H1 (cell line): ENCODE measurements around the gene OBSCN. TPM values are rescaled to one million over a fixed set of nuclear protein-coding genes. Genes with fewer than 3 reads are reported as not detected.

Source experiments
- CTCF ChIA-PET: fragments of 300-600 bp; sonication (Branson Sonifier 250); formaldehyde crosslinking; loops from one replicate; lab custom pipeline; 2021; ENCODE audit not compliant: partially characterized antibody; lab: Charles Lee
- POLR2A ChIA-PET: fragments of 300-600 bp; sonication (Branson Sonifier 250); formaldehyde crosslinking; loops from one replicate; lab custom pipeline; 2021; ENCODE audit warnings: inconsistent platforms; ENCODE audit not compliant: partially characterized antibody; lab: Charles Lee
- DNase-seq, 2 experiments: peaks; one replicate each; pipeline versions ENCODE4 v3.0.0 to v3.0.0-alpha.2; 2010 to 2022; ENCODE audit warnings: low spot score in 2 of 2, low read depth in 1 of 2, mixed read lengths in 1 of 2
- FAIRE-seq: peaks from 2 replicates; lab custom pipeline; 2011; peaks lifted over from hg19 to GRCh38; lab: Jason Lieb, UNC
- H2AFZ ChIP-seq: 2 replicates; pipeline ENCODE4 v1.8.1; 2012; ENCODE audit warnings: low read length, inconsistent platforms
- H2AK5ac ChIP-seq: 2 replicates; pipeline ENCODE4 v1.6.1; 2013; ENCODE audit warnings: low read depth, low read length
- H2BK120ac ChIP-seq: replicated peaks from 2 replicates; pipeline ENCODE3; 2013; ENCODE audit warnings: low read depth, low read length, inconsistent platforms
- H2BK12ac ChIP-seq: 2 replicates; pipeline ENCODE4 v1.6.1; 2013; ENCODE audit warnings: low read depth, low read length
- H2BK15ac ChIP-seq: 2 replicates; pipeline ENCODE4 v1.6.1; 2013; ENCODE audit warnings: low read length
- H2BK20ac ChIP-seq: 2 replicates; pipeline ENCODE4 v1.6.1; 2013; ENCODE audit warnings: low read length
- H2BK5ac ChIP-seq: 2 replicates; pipeline ENCODE4 v1.6.1; 2013; ENCODE audit warnings: low read depth, low read length
- H3K14ac ChIP-seq: 2 replicates; pipeline ENCODE4 v1.6.1; 2013; ENCODE audit warnings: inconsistent platforms; ENCODE audit not compliant: insufficient read length
- H3K18ac ChIP-seq: 2 replicates; pipeline ENCODE4 v1.6.1; 2013; ENCODE audit warnings: low read length; ENCODE audit errors: extremely low read depth
- H3K23ac ChIP-seq: 2 replicates; pipeline ENCODE4 v1.6.1; 2013; ENCODE audit warnings: inconsistent platforms; ENCODE audit not compliant: insufficient read length
- H3K23me2 ChIP-seq: 2 replicates; pipeline ENCODE4 v1.6.1; 2013; ENCODE audit warnings: low read depth, low read length
- H3K27ac ChIP-seq: 2 replicates; pipeline ENCODE4 v1.6.1; 2011; ENCODE audit warnings: low read depth, low read length, inconsistent platforms
- H3K27me3 ChIP-seq, 4 experiments: replicated peaks in 1 of 4; 1 replicate in 1 of 4; 2 replicates in 3 of 4; pipeline versions ENCODE4 v1.6.1 to v1.8.1; 2011 to 2013; ENCODE audit warnings: low read length in 3 of 4, mild to moderate bottlenecking in 3 of 4, inconsistent platforms in 2 of 4, mixed read lengths in 2 of 4, moderate library complexity in 1 of 4; ENCODE audit not compliant: control insufficient read depth in 3 of 4, insufficient read depth in 3 of 4; ENCODE audit errors: extremely low read depth in 1 of 4
- H3K36me3 ChIP-seq, 4 experiments: 2 replicates each; pipeline versions ENCODE4 v1.6.1 to v1.8.1; 2011 to 2013; ENCODE audit warnings: mild to moderate bottlenecking in 4 of 4, low read length in 3 of 4, moderate library complexity in 2 of 4, control low read depth in 1 of 4, inconsistent platforms in 1 of 4; ENCODE audit not compliant: insufficient read depth in 4 of 4, control insufficient read depth in 2 of 4
- H3K4ac ChIP-seq: replicated peaks from 2 replicates; pipeline ENCODE3; 2013; ENCODE audit warnings: low read length, low read depth, mixed read lengths, inconsistent platforms; ENCODE audit not compliant: insufficient read length
- H3K4me1 ChIP-seq, 4 experiments: replicated peaks in 1 of 4; 1 replicate in 1 of 4; 2 replicates in 3 of 4; pipeline versions ENCODE4 v1.6.1 to v1.8.1; 2011 to 2013; ENCODE audit warnings: low read length in 3 of 4, inconsistent platforms in 2 of 4, mixed read lengths in 1 of 4; ENCODE audit not compliant: insufficient read depth in 4 of 4, control insufficient read depth in 3 of 4
- H3K4me2 ChIP-seq, 2 experiments: 2 replicates each; pipeline versions ENCODE4 v1.6.1 to v1.8.1; 2011 to 2013; ENCODE audit warnings: low read depth in 2 of 2, low read length in 2 of 2, control low read depth in 1 of 2, inconsistent platforms in 1 of 2, mild to moderate bottlenecking in 1 of 2; ENCODE audit not compliant: insufficient read depth in 1 of 2
- H3K4me3 ChIP-seq, 4 experiments: fragments of 200-600, 300-600 bp in 1 of 4; sonication (generic), shearing (Covaris generic), sonication (Bioruptor Twin) in 1 of 4; 2 replicates each; pipeline versions ENCODE4 v1.5.1 to v1.8.1; 2011 to 2016; ENCODE audit warnings: low read length in 4 of 4, low read depth in 3 of 4, control low read depth in 2 of 4, inconsistent platforms in 2 of 4, mild to moderate bottlenecking in 2 of 4, mixed read lengths in 1 of 4, moderate library complexity in 1 of 4; ENCODE audit not compliant: insufficient read depth in 2 of 4; ENCODE audit errors: extremely low read depth in 1 of 4
- H3K56ac ChIP-seq: replicated peaks from 2 replicates; pipeline ENCODE3; 2013; ENCODE audit warnings: low read depth, mild to moderate bottlenecking, mixed read lengths, low read length, inconsistent platforms; ENCODE audit not compliant: insufficient read length
- H3K79me1 ChIP-seq: 2 replicates; pipeline ENCODE4 v1.6.1; 2013; ENCODE audit warnings: low read depth, low read length, control low read depth
- H3K79me2 ChIP-seq, 2 experiments: 2 replicates each; pipeline versions ENCODE4 v1.6.1 to v1.8.1; 2012 to 2013; ENCODE audit warnings: low read length in 2 of 2, mild to moderate bottlenecking in 2 of 2, inconsistent platforms in 1 of 2; ENCODE audit not compliant: insufficient read depth in 2 of 2, control insufficient read depth in 1 of 2
- H3K9ac ChIP-seq, 4 experiments: replicated peaks in 1 of 4; 1 replicate in 1 of 4; 2 replicates in 3 of 4; pipeline versions ENCODE4 v1.6.1 to v1.8.1; 2011 to 2013; ENCODE audit warnings: low read depth in 3 of 4, low read length in 3 of 4, control low read depth in 2 of 4, mild to moderate bottlenecking in 2 of 4, moderate library complexity in 2 of 4, inconsistent platforms in 1 of 4; ENCODE audit errors: extremely low read depth in 1 of 4
- H3K9me3 ChIP-seq, 2 experiments: 2 replicates each; pipeline versions ENCODE4 v1.6.1 to v1.8.1; 2012 to 2013; ENCODE audit warnings: mild to moderate bottlenecking in 2 of 2, moderate library complexity in 2 of 2, control low read depth in 1 of 2, inconsistent platforms in 1 of 2, low read depth in 1 of 2, low read length in 1 of 2, mixed read lengths in 1 of 2; ENCODE audit not compliant: insufficient read depth in 2 of 2
- H4K20me1 ChIP-seq, 2 experiments: replicated peaks in 1 of 2; 2 replicates each; pipeline versions ENCODE3 to v1.8.1; 2011 to 2013; ENCODE audit warnings: inconsistent platforms in 2 of 2, low read length in 2 of 2, mild to moderate bottlenecking in 1 of 2; ENCODE audit not compliant: insufficient read depth in 2 of 2, control insufficient read depth in 1 of 2
- H4K5ac ChIP-seq: 2 replicates; pipeline ENCODE4 v1.6.1; 2013; ENCODE audit warnings: low read length, low read depth, mixed read lengths, inconsistent platforms; ENCODE audit not compliant: insufficient read length
- H4K8ac ChIP-seq: 2 replicates; pipeline ENCODE4 v1.8.0; 2013; ENCODE audit warnings: mild to moderate bottlenecking, moderate library complexity, low read length, inconsistent platforms; ENCODE audit not compliant: insufficient read depth; ENCODE audit errors: extremely low read depth
- H4K91ac ChIP-seq: replicated peaks from 2 replicates; pipeline ENCODE3; 2013; ENCODE audit warnings: low read length, mixed read lengths, inconsistent platforms; ENCODE audit not compliant: insufficient read length
- CHD2 ChIP-seq: IDR thresholded peaks from 2 replicates; pipeline ENCODE4 v1.6.1; 2012; ENCODE audit warnings: low read length, improper control_type of control experiment
- HDAC2 ChIP-seq, 2 experiments: fragments of 300-600 bp in 1 of 2; sonication (generic) in 1 of 2; IDR thresholded peaks; 2 replicates each; pipeline ENCODE4 v1.6.1; 2011 to 2012; ENCODE audit warnings: low read depth in 2 of 2, low read length in 2 of 2, mild to moderate bottlenecking in 2 of 2, moderate library complexity in 2 of 2, borderline replicate concordance in 1 of 2, inconsistent platforms in 1 of 2
- KDM5A ChIP-seq: fragments of 200-600 bp; IDR thresholded peaks from 2 replicates; pipeline ENCODE4 v1.7.1; 2012; ENCODE audit warnings: mild to moderate bottlenecking, low read length, inconsistent platforms, mixed read lengths
- YY1 ChIP-seq: IDR thresholded peaks from 2 replicates; pipeline ENCODE4 v1.6.1; 2011; ENCODE audit warnings: low read depth, mild to moderate bottlenecking, low read length
- WGBS, 2 experiments: shearing (Covaris generic) in 1 of 2; methylation state at CpG; one replicate each; pipeline versions ENCODE4 v1.1.6 to v1.1.7; 2013 to 2015; ENCODE audit warnings: low lambda C conversion rate in 2 of 2, mixed read lengths in 2 of 2, inconsistent platforms in 1 of 2, low coverage in 1 of 2, missing lambda C conversion rate in 1 of 2; ENCODE audit not compliant: insufficient replicate concordance in 2 of 2, insufficient coverage in 1 of 2, insufficient read length in 1 of 2; ENCODE audit errors: extremely low coverage in 1 of 2, missing lambda C conversion rate in 1 of 2; 5-methylcytosine and 5-hydroxymethylcytosine counted together
- polyA plus RNA-seq, 7 experiments: library from polyadenylated mRNA; depleted of rRNA in 3 of 7; stranded (reverse) in 5 of 7; unstranded in 2 of 7; fragments of >200 nt in 5 of 7; fragments of 200-250 nt in 2 of 7; gene quantifications; 1 replicate in 5 of 7; 2 replicates in 1 of 7; 4 replicates in 1 of 7; pipeline versions ENCODE4 v1.2.1 to v1.2.3, GENCODE V29; 2011 to 2013; ENCODE audit warnings: missing spikeins in 2 of 7, mixed read lengths in 2 of 7
- total RNA-seq: library from RNA; stranded (reverse); fragmentation: NEBNext Ultra II Directional; extraction: Animal tissue kit (Norgen Biotek cat#: 25700); gene quantifications from 2 replicates; pipeline ENCODE4 v1.2.1, GENCODE V29; 2021
- TF ChIP-seq, protein P1 (sequence below): IDR thresholded peaks from 2 replicates; pipeline ENCODE4 v1.6.1; 2012; ENCODE audit warnings: low read length, inconsistent platforms

OBSCN gene
- total and polyA plus RNA-seq, 2 of the 8 experiments (the other 6 are each of a cell fraction or from before 2014, with no cell fraction given) = 7.5 to 28.4 TPM

DNA sequence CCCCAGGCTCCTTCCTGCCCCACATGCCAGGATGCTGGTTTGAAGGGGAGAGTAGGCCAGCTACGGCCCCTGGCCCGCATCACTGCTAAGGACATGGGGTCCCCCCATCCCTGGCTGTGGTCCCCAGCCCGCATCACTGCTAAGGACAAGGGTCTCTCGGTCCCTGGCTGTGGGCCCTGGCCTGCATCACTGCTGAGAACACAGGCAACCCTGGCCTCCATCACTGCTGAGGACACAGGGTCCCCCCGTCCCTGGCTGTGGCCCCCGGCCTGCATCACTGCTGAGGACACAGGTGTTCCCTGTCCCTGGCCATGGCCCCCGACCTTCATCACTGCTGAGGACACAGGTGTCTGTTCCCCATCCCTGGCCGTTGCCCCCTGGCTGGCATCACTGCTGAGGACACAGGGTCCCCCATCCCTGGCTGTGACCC, 448 bp upstream of the OBSCN start:
- Histone ChIP-seq H3K23ac (no peak overlapping the region), H3K4me1 (peaks cover 0 to 3% (median 2%) of the 10 kb centered on the region in 4 experiments; a peak in 3 of 7 replicates), H3K23me2 (peaks cover 5% of the 10 kb centered on the region; the same call in 1 of the 2 replicates), H2BK15ac (no peak overlapping the region), H4K5ac (no peak overlapping the region), H3K79me1 (no peaks in the 10 kb centered on the region), H3K56ac (no peak overlapping the region), H4K20me1 (peaks cover 2% of the 10 kb centered on the region in 2 experiments), H3K4me3 (no peak overlapping the region), H2BK12ac (no peak overlapping the region), H3K36me3 (no peaks in the 10 kb centered on the region), H3K79me2 (no peaks in the 10 kb centered on the region), H3K27me3 (peaks cover 2 to 31% (median 14%) of the 10 kb centered on the region in 4 experiments; a peak in 6 of 7 replicates), H4K91ac (no peak overlapping the region), H4K8ac (no peak overlapping the region; the same call in 1 of the 2 replicates), H3K9me3 (no peaks in the 10 kb centered on the region), H3K4ac (no peak overlapping the region), H3K14ac (no peak overlapping the region), H2BK5ac (no peak overlapping the region), H2AFZ (no peak overlapping the region), H2BK20ac (no peak overlapping the region), H2AK5ac (no peak overlapping the region), H3K4me2 (no peak overlapping the region), H3K27ac (no peak overlapping the region), H3K9ac (no peak overlapping the region), H3K18ac (no peak overlapping the region), H2BK120ac (no peak overlapping the region)
- DNase-seq (no peak), FAIRE-seq (no peak)
- POLR2A ChIA-PET = no interaction called here
- 88% methylated on average over 8 of the region's 8 CpGs; no CpG with 5 or more reads in 1 of the 2 experiments for WGBS, 2 experiments
- CTCF ChIA-PET = no interaction called here
- no peak for TF ChIP-seq CHD2
- TF ChIP-seq, protein P1, sequence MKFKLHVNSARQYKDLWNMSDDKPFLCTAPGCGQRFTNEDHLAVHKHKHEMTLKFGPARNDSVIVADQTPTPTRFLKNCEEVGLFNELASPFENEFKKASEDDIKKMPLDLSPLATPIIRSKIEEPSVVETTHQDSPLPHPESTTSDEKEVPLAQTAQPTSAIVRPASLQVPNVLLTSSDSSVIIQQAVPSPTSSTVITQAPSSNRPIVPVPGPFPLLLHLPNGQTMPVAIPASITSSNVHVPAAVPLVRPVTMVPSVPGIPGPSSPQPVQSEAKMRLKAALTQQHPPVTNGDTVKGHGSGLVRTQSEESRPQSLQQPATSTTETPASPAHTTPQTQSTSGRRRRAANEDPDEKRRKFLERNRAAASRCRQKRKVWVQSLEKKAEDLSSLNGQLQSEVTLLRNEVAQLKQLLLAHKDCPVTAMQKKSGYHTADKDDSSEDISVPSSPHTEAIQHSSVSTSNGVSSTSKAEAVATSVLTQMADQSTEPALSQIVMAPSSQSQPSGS = no peak
- TF ChIP-seq KDM5A = no peak
- no peak for TF ChIP-seq YY1
- TF ChIP-seq HDAC2 (IDR thresholded peaks at IDR 0.05; ENCODE audit: borderline replicate concordance in 1 of 2, low read depth in 2 of 2, low read length in 2 of 2) = no peak
